ENCODE measurements around the gene ATG101.
"Not testable (repeated sequence)": the region's sequence is repeated elsewhere in the genome, so short reads cannot be mapped to it uniquely, and the experiment has no call there.

Gene ATG101

DNA sequence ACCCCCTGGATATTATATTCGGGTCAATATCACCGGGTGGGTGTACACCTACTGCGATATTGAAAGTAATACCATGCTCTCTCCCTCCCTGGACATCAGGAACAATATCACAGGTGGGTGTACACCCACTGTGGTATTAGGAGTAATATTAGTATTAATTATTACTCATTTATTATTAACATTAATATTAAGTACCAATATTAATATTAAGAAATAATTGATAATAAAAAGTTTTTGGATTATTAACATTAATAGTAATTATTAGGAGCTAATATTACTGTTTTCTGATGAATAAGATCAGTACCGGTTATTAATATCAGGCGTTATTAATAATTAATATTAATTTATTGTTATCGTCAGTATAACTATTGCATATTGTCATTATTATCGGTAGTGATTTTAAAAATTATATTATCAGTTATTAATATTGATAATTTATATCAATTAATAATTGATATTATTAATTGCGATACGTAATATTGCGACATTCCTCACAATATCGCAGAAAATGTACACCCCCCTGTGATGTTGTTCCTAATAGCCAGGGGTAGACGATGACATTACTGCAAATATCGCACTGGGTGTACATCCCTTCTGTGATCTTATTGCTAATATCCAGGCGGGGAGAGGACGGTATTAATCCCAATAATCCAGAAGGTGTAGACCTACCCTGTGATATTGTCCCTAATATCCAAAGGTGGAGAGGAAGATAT lies 26.7 kb downstream of the ATG101 start:
- Histone ChIP-seq H3K9ac (ENCODE audit: low read length in 5 of 5) (no peak overlapping the region), H3K27ac (ENCODE audit: low read depth, low read length) (no peak overlapping the region), H3K4me3 (ENCODE audit: low read depth in 1 of 5, low read length in 5 of 5) (no peak overlapping the region), H3K27me3 (ENCODE audit: control insufficient read depth in 5 of 5, insufficient read depth in 4 of 5, low read length in 5 of 5) (peaks cover 0 to 26% (median 12%) of the 10 kb centered on the region in 5 donors), H3K36me3 (ENCODE audit: control insufficient read depth in 5 of 5, insufficient read depth in 5 of 5, low read length in 5 of 5) (no peaks in the 10 kb centered on the region), H3K9me3 (ENCODE audit: control insufficient read depth in 5 of 5, low read length in 5 of 5) (peaks cover 0 to 3% (median 0%) of the 10 kb centered on the region in 5 donors), H3K4me1 (ENCODE audit: control insufficient read depth in 5 of 5, insufficient read depth in 5 of 5, low read length in 5 of 5) (no peaks in the 10 kb centered on the region)

DNA sequence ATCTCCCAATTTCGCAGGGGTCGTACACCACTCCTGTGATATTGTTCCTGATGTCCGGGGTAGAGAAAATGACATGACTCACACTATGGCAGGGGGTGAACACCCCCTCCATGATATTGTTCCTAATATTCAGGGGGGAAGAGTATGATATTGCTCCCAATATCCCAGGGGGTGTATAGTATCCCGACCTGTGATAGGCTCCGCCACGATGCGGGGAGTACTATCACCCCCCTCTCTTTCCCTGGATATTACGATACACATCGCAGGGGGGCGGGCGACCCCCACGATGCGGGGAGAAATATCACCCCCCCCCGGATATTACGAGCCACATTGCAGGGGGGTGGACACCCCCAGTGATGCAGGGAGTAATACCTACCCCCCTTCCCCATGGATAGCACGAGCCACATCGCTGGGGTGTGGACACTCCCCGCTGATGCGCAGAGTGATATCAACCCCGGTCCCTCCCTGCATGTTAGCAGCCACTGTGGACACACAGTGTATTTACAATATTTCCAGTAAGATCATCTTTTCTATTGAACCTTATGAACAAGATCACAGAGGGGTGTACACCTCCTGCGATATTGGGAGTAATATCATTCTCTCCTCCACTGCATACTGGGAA lies 27.4 kb downstream of the ATG101 start:
- H3K36me3 ChIP-seq (ENCODE audit: control insufficient read depth in 5 of 5, insufficient read depth in 5 of 5, low read length in 5 of 5), result no peaks in the 10 kb centered on the region
- H3K9me3 ChIP-seq (ENCODE audit: control insufficient read depth in 5 of 5, low read length in 5 of 5), result peaks cover 0 to 3% (median 0%) of the 10 kb centered on the region in 5 donors
- H3K4me1 ChIP-seq (ENCODE audit: control insufficient read depth in 5 of 5, insufficient read depth in 5 of 5, low read length in 5 of 5), result no peaks in the 10 kb centered on the region
- H3K27ac ChIP-seq (ENCODE audit: low read depth, low read length), result no peak overlapping the region
- no peak overlapping the region for H3K4me3 ChIP-seq (ENCODE audit: low read depth in 1 of 5, low read length in 5 of 5)
- peaks cover 0 to 23% (median 11%) of the 10 kb centered on the region in 5 donors for H3K27me3 ChIP-seq (ENCODE audit: control insufficient read depth in 5 of 5, insufficient read depth in 4 of 5, low read length in 5 of 5)
- H3K9ac ChIP-seq (ENCODE audit: low read length in 5 of 5), result no peak overlapping the region

DNA sequence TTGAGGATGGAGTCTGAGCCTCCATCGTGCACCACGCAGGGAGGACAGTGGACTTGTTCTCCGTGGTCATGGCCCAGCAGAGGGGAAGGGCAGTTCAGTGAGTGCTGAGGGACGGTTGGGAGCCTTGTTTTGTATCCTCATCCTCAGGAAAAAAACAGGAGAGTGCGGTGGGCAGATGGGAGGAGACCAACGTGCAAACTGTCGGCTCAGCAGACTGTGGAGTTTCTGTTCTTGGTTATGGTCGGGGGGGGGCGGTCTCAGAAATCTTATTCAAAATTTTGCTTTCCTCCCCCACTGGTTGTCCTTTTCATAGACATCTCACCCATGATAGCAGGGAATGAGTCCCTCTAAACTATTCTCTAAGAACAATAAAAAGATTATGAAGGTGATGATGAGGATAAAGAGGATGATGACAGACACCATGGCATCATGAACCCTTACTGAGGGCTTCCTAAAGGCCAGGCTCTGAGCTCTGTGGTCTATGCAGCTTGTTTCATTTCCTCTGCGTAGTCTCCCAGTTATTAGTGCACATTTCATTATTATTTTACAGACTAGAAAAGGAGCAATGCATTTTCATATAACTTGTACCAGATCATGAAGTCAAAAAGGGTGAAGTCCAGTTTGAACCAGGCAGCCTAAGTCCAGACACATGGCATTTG lies 34.8 kb downstream of the ATG101 start:
- not testable (repeated sequence) for H3K27ac ChIP-seq (ENCODE audit: low read depth, low read length); H3K9ac ChIP-seq (ENCODE audit: low read length in 5 of 5); H3K4me3 ChIP-seq (ENCODE audit: low read depth in 1 of 5, low read length in 5 of 5); H3K36me3 ChIP-seq (ENCODE audit: control insufficient read depth in 5 of 5, insufficient read depth in 5 of 5, low read length in 5 of 5); H3K4me1 ChIP-seq (ENCODE audit: control insufficient read depth in 5 of 5, insufficient read depth in 5 of 5, low read length in 5 of 5); H3K9me3 ChIP-seq (ENCODE audit: control insufficient read depth in 5 of 5, low read length in 5 of 5); H3K27me3 ChIP-seq (ENCODE audit: control insufficient read depth in 5 of 5, insufficient read depth in 4 of 5, low read length in 5 of 5)

DNA sequence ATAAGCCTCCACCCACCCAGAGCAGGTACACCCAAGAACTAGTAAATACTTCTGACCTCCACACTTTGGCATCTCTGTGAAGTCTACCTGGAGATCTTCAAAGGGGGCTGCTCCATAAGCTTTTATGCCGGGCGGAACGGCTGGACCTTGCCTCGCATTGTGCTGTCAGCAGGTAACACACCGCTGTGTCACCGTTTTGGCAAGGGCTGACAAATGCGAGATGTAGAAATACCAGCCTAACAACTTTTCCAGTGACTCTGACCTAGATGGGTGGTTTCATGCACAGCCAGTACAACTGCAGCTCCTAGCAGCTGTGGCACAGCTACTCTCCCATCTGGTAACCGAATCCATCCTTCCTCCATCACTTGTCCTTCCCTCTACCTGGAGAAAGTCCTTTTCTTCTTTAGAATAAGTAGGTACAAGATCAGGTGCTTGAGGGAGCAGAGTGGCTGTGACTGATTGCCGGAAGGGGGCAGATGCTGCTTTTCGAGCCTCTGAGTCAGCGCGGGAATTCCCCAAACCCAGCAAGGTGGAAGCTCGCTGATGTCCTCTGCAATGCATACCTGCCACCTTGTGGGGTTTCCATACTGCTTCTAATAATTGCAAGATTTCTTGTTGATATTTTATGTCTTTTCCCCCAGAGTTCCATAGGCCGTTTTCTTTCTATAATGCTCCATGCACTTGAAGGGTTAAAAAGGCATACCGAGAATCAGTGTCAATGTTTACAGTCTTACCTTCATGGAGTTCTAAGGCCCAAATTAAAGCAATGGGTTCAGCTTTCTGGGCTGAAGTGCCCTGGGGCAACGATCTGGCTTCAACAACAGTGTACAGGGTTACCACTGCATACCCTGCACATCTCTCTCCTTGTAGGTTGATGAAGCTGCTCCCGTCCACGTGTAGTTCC lies 46.7 kb downstream of the ATG101 start:
- not testable (repeated sequence) for H3K27ac ChIP-seq (ENCODE audit: low read depth, low read length); H3K9me3 ChIP-seq (ENCODE audit: control insufficient read depth in 5 of 5, low read length in 5 of 5); H3K36me3 ChIP-seq (ENCODE audit: control insufficient read depth in 5 of 5, insufficient read depth in 5 of 5, low read length in 5 of 5); H3K4me3 ChIP-seq (ENCODE audit: low read depth in 1 of 5, low read length in 5 of 5); H3K4me1 ChIP-seq (ENCODE audit: control insufficient read depth in 5 of 5, insufficient read depth in 5 of 5, low read length in 5 of 5); H3K9ac ChIP-seq (ENCODE audit: low read length in 5 of 5)
- H3K27me3 ChIP-seq (ENCODE audit: control insufficient read depth in 5 of 5, insufficient read depth in 4 of 5, low read length in 5 of 5), result peaks cover 9 to 26% (median 10%) of the 10 kb centered on the region in 5 donors

DNA sequence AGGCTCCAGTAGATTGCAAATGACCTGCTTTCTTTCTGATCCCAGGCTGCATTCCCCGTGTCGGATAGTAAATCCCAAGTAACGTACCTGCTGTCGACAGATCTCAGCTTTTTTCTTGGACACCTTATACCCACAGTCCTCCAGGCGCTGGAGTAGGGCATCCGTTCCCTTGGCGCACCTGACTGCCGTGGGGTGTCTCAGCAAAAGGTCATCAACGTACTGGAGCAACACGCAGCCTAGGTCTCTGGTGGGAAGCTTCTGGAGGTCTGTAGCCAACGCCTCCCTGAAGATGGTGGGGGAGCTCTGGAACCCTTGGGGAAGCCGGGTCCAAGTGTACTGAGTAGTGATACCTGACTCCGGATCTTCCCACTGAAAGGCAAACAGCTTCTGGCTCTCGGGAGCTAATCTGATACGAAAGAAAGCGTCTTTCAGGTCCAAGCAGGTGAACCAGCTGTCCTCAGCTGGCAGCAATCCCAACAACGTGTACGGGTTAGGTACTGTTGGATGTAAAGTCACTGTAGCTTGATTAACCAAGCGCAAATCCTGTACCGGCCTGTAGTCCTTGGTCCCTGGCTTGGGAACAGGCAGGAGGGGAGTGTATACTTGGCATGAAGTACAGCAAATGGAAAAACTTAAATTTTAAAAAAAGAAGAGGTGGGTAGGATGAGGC lies 48.2 kb downstream of the ATG101 start:
- peaks cover 11 to 29% (median 18%) of the 10 kb centered on the region in 5 donors for H3K27me3 ChIP-seq (ENCODE audit: control insufficient read depth in 5 of 5, insufficient read depth in 4 of 5, low read length in 5 of 5)
- H3K27ac ChIP-seq (ENCODE audit: low read depth, low read length); H3K4me3 ChIP-seq (ENCODE audit: low read depth in 1 of 5, low read length in 5 of 5); H3K9ac ChIP-seq (ENCODE audit: low read length in 5 of 5); H3K4me1 ChIP-seq (ENCODE audit: control insufficient read depth in 5 of 5, insufficient read depth in 5 of 5, low read length in 5 of 5); H3K9me3 ChIP-seq (ENCODE audit: control insufficient read depth in 5 of 5, low read length in 5 of 5); H3K36me3 ChIP-seq (ENCODE audit: control insufficient read depth in 5 of 5, insufficient read depth in 5 of 5, low read length in 5 of 5): not testable (repeated sequence)

DNA sequence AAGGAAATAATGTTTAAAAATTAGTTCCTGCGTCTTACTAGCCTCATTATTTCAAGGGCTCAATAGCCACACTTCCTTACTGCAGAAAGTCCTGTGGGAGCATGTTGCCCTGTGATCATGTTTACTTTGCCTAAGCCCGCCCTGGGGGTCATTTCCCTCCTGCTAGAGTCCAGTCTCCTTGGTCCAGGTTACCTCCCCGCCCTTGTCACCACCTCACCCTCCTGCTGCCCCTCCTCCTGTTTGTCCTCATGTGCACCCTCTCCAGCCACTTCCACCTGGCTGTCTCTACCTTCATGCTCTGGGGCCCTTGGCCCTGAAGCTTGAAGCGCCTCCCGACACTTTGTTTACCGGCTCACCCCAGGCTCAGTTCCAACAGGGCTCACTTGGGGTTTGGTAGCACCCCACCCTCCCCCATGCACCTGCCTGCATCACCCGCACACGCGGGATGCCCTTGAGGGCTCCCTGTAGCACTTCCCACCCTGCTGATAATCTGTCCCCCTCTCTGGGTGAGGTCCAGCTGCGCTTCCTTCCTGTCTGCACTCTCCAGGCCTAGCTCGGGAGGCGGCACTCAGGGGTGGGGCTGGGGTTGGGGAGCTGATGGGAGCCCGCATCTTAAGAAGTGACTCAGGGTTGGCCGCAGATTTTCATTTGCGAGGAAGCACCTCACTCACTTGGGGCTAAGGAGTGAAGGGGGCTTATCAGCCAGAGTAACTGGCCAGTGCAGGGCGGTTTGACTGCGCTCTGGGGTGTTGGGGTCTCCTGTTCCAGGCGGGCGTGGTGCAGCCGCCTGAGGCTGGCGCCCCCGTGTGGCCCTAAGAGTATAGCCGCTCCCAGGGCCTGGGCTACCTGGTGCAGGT lies 49.8 kb downstream of the ATG101 start:
- peaks cover 11 to 26% (median 20%) of the 10 kb centered on the region in 5 donors for H3K27me3 ChIP-seq (ENCODE audit: control insufficient read depth in 5 of 5, insufficient read depth in 4 of 5, low read length in 5 of 5)
- no peaks in the 10 kb centered on the region for H3K9me3 ChIP-seq (ENCODE audit: control insufficient read depth in 5 of 5, low read length in 5 of 5)
- no peak overlapping the region for H3K27ac ChIP-seq (ENCODE audit: low read depth, low read length)
- no peak overlapping the region for H3K4me3 ChIP-seq (ENCODE audit: low read depth in 1 of 5, low read length in 5 of 5)
- no peak overlapping the region for H3K9ac ChIP-seq (ENCODE audit: low read length in 5 of 5)
- H3K36me3 ChIP-seq (ENCODE audit: control insufficient read depth in 5 of 5, insufficient read depth in 5 of 5, low read length in 5 of 5), result no peaks in the 10 kb centered on the region
- H3K4me1 ChIP-seq (ENCODE audit: control insufficient read depth in 5 of 5, insufficient read depth in 5 of 5, low read length in 5 of 5), result peaks cover 0 to 10% (median 5%) of the 10 kb centered on the region in 5 donors

DNA sequence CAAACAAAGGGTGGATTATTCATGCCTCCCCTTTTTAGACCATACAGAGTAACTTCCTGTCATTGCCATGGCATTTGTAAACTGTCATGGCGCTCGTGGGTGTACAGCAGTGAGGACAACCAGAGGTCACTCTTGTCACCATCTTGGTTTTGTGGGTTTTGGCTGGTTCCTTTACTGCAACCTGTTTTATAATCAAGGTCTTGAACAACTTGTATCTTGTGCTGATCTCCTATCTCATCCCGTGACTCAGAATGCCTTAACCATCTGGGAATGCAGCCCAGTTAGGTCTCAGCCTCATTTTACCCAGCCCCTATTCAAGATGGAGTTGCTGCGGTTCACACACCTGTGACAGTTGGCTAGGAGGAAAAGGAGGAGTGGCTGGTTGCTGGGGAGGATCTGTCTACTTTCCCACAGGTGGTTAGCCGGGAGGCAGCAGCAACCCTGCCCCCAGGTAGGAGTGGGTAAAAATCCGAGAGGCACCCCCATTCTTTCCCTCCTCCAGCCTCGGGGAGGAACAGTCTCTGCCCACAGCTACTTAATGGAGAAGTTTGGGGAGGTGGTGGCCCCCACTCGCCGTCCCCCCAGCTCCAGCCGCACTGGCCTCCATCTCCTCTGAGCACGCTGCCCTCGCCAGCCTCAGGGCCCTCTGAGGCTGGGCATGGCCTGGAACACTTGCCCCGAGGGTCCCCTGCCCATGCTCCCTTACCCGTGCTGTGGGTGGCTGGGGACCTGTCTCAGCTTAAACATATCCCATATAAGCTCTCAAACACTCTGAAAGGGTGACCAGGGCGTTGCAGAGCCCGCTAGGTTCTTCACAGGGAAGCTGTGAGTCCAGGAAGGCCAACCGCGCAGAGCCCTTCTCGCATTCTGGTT lies 51.4 kb downstream of the ATG101 start:
- no peak overlapping the region for H3K9ac ChIP-seq (ENCODE audit: low read length in 5 of 5)
- H3K27ac ChIP-seq (ENCODE audit: low read depth, low read length), result no peak overlapping the region
- H3K4me1 ChIP-seq (ENCODE audit: control insufficient read depth in 5 of 5, insufficient read depth in 5 of 5, low read length in 5 of 5), result peaks cover 0 to 18% (median 8%) of the 10 kb centered on the region in 5 donors
- no peak overlapping the region for H3K4me3 ChIP-seq (ENCODE audit: low read depth in 1 of 5, low read length in 5 of 5)
- no peaks in the 10 kb centered on the region for H3K36me3 ChIP-seq (ENCODE audit: control insufficient read depth in 5 of 5, insufficient read depth in 5 of 5, low read length in 5 of 5)
- H3K27me3 ChIP-seq (ENCODE audit: control insufficient read depth in 5 of 5, insufficient read depth in 4 of 5, low read length in 5 of 5), result peaks cover 11 to 33% (median 18%) of the 10 kb centered on the region in 5 donors
- no peaks in the 10 kb centered on the region for H3K9me3 ChIP-seq (ENCODE audit: control insufficient read depth in 5 of 5, low read length in 5 of 5)

DNA sequence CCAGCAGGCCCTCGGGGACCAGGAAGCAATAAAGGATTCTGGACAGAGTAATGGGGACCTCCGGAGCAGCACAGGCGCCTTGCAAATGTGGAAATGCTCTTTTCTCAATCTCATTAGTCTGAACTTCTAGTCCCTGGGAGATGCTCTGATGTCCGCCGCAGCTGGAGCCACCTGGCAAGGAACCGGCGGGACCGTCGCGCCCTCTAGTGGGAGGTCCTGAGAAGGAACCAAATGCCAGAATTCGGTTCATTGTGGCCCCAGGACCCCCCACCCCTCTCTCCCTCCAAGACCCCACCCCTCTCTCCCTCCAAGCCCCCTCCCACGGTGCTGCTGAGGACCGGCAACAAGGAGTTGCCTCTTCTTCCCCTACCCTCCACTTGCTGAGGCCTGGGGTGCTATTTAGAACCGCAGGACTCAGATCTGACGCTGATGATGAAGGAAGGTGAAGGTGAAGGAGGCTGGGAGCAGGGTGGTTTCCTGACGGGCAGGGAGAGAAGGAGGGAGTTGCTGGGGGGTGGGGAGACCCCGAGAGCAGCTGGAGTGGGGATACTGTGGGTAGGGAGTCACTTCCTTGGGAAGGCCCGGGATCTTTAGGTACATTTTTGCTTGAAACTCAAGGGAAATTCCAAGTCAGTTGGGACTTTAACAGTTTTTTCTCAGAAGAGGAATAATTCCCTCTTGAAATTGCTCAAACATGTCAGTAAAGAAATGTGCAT lies 52.2 kb downstream of the ATG101 start:
- no peaks in the 10 kb centered on the region for H3K36me3 ChIP-seq (ENCODE audit: control insufficient read depth in 5 of 5, insufficient read depth in 5 of 5, low read length in 5 of 5)
- H3K4me1 ChIP-seq (ENCODE audit: control insufficient read depth in 5 of 5, insufficient read depth in 5 of 5, low read length in 5 of 5), result peaks cover 0 to 26% (median 13%) of the 10 kb centered on the region in 5 donors
- no peaks in the 10 kb centered on the region for H3K9me3 ChIP-seq (ENCODE audit: control insufficient read depth in 5 of 5, low read length in 5 of 5)
- no peak overlapping the region for H3K27ac ChIP-seq (ENCODE audit: low read depth, low read length)
- H3K27me3 ChIP-seq (ENCODE audit: control insufficient read depth in 5 of 5, insufficient read depth in 4 of 5, low read length in 5 of 5), result peaks cover 11 to 36% (median 18%) of the 10 kb centered on the region in 5 donors
- H3K9ac ChIP-seq (ENCODE audit: low read length in 5 of 5), result no peak overlapping the region
- H3K4me3 ChIP-seq (ENCODE audit: low read depth in 1 of 5, low read length in 5 of 5), result no peak overlapping the region

All from subcutaneous abdominal adipose tissue (tissue), 5 donors.